KOPT-K1 (cell line): ENCODE data around the gene FAM89B.

Experiments
- H3K27ac ChIP-seq: fragments of 200-600 bp; sonication (generic); 2 replicates; pipeline ENCODE4 v1.5.1; 2016; ENCODE audit warnings: antibody characterized with exemption, mild to moderate bottlenecking, low read depth, low read length; ENCODE audit not compliant: poor library complexity, severe bottlenecking
- H3K36me3 ChIP-seq: fragments of 200-600 bp; sonication (generic); 2 replicates; pipeline ENCODE4 v1.5.1; 2017; ENCODE audit warnings: antibody characterized with exemption, mild to moderate bottlenecking, low read length, moderate library complexity; ENCODE audit not compliant: insufficient read depth
- H3K9me3 ChIP-seq: fragments of 200-600 bp; sonication (generic); 2 replicates; pipeline ENCODE4 v1.5.1; 2017; ENCODE audit warnings: antibody characterized with exemption, low read length, mild to moderate bottlenecking; ENCODE audit not compliant: insufficient read depth, poor library complexity, severe bottlenecking

The FAM89B gene

GRCh38 chr11:65536412-65537295, 35.7 kb upstream of the FAM89B start:
- H3K27ac ChIP-seq: no peak overlapping the region
- H3K9me3 ChIP-seq: no peaks in the 10 kb centered on the region
- H3K36me3 ChIP-seq: peaks cover 50% of the 10 kb centered on the region

- no peaks in the 10 kb centered on the region for H3K9me3 ChIP-seq
- no peak overlapping the region for H3K27ac ChIP-seq
- H3K36me3 ChIP-seq: peaks cover 46% of the 10 kb centered on the region
Measured at GRCh38 chr11:65537296-65537597, 35.1 kb upstream of the FAM89B start.

GRCh38 chr11:65537620-65538231, 34.6 kb upstream of the FAM89B start:
- Histone ChIP-seq H3K27ac (no peak overlapping the region), H3K9me3 (no peaks in the 10 kb centered on the region), H3K36me3 (peaks cover 41% of the 10 kb centered on the region)

GRCh38 chr11:65538232-65538914, 34.0 kb upstream of the FAM89B start:
- Histone ChIP-seq H3K9me3 (no peaks in the 10 kb centered on the region), H3K36me3 (peaks cover 34% of the 10 kb centered on the region), H3K27ac (no peak overlapping the region)

GRCh38 chr11:65538915-65539743, 33.2 kb upstream of the FAM89B start:
- H3K27ac ChIP-seq: no peak overlapping the region
- H3K9me3 ChIP-seq: no peaks in the 10 kb centered on the region
- peaks cover 30% of the 10 kb centered on the region for H3K36me3 ChIP-seq

- Histone ChIP-seq H3K36me3 (peaks cover 29% of the 10 kb centered on the region), H3K9me3 (no peaks in the 10 kb centered on the region), H3K27ac (peak overlapping the region; percentile 66)
Measured at GRCh38 chr11:65539744-65540289, 32.5 kb upstream of the FAM89B start.

GRCh38 chr11:65540290-65541092, 31.8 kb upstream of the FAM89B start:
- peaks cover 23% of the 10 kb centered on the region for H3K36me3 ChIP-seq
- H3K27ac ChIP-seq: peak overlapping the region; percentile 66
- H3K9me3 ChIP-seq: no peaks in the 10 kb centered on the region

- H3K9me3 ChIP-seq: no peaks in the 10 kb centered on the region
- peak overlapping the region; percentile 66 for H3K27ac ChIP-seq
- H3K36me3 ChIP-seq: peaks cover 21% of the 10 kb centered on the region
Measured at GRCh38 chr11:65541093-65541982, 31.0 kb upstream of the FAM89B start.

- Histone ChIP-seq H3K9me3 (no peaks in the 10 kb centered on the region), H3K36me3 (peaks cover 10% of the 10 kb centered on the region), H3K27ac (no peak overlapping the region)
Measured at GRCh38 chr11:65542738-65543390, 29.5 kb upstream of the FAM89B start.

GRCh38 chr11:65545853-65546216, 26.5 kb upstream of the FAM89B start:
- H3K27ac ChIP-seq: peak overlapping the region; percentile 58
- no peaks in the 10 kb centered on the region for H3K9me3 ChIP-seq
- H3K36me3 ChIP-seq: no peaks in the 10 kb centered on the region

GRCh38 chr11:65546217-65546958, 25.9 kb upstream of the FAM89B start:
- Histone ChIP-seq H3K36me3 (no peaks in the 10 kb centered on the region), H3K27ac (peak overlapping the region; percentile 58), H3K9me3 (no peaks in the 10 kb centered on the region)

GRCh38 chr11:65547446-65548125, 24.8 kb upstream of the FAM89B start:
- no peaks in the 10 kb centered on the region for H3K36me3 ChIP-seq

More at GRCh38 chr11:65547446-65548125, 24.8 kb upstream of the FAM89B start:
- Histone ChIP-seq H3K9me3 (no peaks in the 10 kb centered on the region), H3K27ac (peak overlapping the region; percentile 58)
